ENCODE data around the gene ZNF521. TPM values are rescaled to one million over a fixed set of nuclear protein-coding genes. Genes with fewer than 3 reads are reported as not detected.

Gene ZNF521
- total RNA-seq, 2 experiments from 2014 or later, result not detected

- Mint-ChIP-seq H3K36me3 (no peaks in the 10 kb centered on the region), H3K9me3 (no peaks in the 10 kb centered on the region), H3K4me1 (no peaks in the 10 kb centered on the region), H3K27me3 (no peaks in the 10 kb centered on the region), H3K4me3 (no peak overlapping the region), H3K27ac (no peak overlapping the region)
- DNase-seq, result no peak
Measured at GRCh38 chr18:25074925-25075324, 277.0 kb downstream of the ZNF521 start.

GRCh38 chr18:25072205-25072604, 279.8 kb downstream of the ZNF521 start:
- DNase-seq, result no peak
- Mint-ChIP-seq H3K4me1 (no peaks in the 10 kb centered on the region), H3K27me3 (no peaks in the 10 kb centered on the region), H3K27ac (no peak overlapping the region), H3K4me3 (no peak overlapping the region), H3K36me3 (no peaks in the 10 kb centered on the region), H3K9me3 (no peaks in the 10 kb centered on the region)

- H3K4me3 Mint-ChIP-seq, result no peak overlapping the region
- no peaks in the 10 kb centered on the region for H3K9me3 Mint-ChIP-seq
- H3K27ac Mint-ChIP-seq, result no peak overlapping the region
- DNase-seq, result no peak
- no peaks in the 10 kb centered on the region for H3K27me3 Mint-ChIP-seq
- no peaks in the 10 kb centered on the region for H3K4me1 Mint-ChIP-seq
- no peaks in the 10 kb centered on the region for H3K36me3 Mint-ChIP-seq
Measured at GRCh38 chr18:25067275-25068025, 284.5 kb downstream of the ZNF521 start.

GRCh38 chr18:25066516-25066915, 285.4 kb downstream of the ZNF521 start:
- Mint-ChIP-seq H3K9me3 (no peaks in the 10 kb centered on the region), H3K36me3 (no peaks in the 10 kb centered on the region), H3K4me1 (no peaks in the 10 kb centered on the region), H3K4me3 (no peak overlapping the region), H3K27me3 (no peaks in the 10 kb centered on the region), H3K27ac (no peak overlapping the region)
- no peak for DNase-seq

GRCh38 chr18:25062720-25063119, 289.2 kb downstream of the ZNF521 start:
- no peak for DNase-seq
- Mint-ChIP-seq H3K27me3 (no peaks in the 10 kb centered on the region), H3K36me3 (no peaks in the 10 kb centered on the region), H3K27ac (no peak overlapping the region), H3K4me3 (no peak overlapping the region), H3K9me3 (no peaks in the 10 kb centered on the region), H3K4me1 (no peaks in the 10 kb centered on the region)

GRCh38 chr18:25061395-25061794, 290.6 kb downstream of the ZNF521 start:
- no peaks in the 10 kb centered on the region for H3K9me3 Mint-ChIP-seq
- no peaks in the 10 kb centered on the region for H3K36me3 Mint-ChIP-seq
- DNase-seq, result no peak
- H3K27me3 Mint-ChIP-seq, result no peaks in the 10 kb centered on the region
- no peak overlapping the region for H3K27ac Mint-ChIP-seq
- H3K4me1 Mint-ChIP-seq, result no peaks in the 10 kb centered on the region
- H3K4me3 Mint-ChIP-seq, result no peak overlapping the region

GRCh38 chr18:25058521-25058920, 293.4 kb downstream of the ZNF521 start:
- H3K4me3 Mint-ChIP-seq, result no peak overlapping the region
- no peaks in the 10 kb centered on the region for H3K9me3 Mint-ChIP-seq
- no peaks in the 10 kb centered on the region for H3K4me1 Mint-ChIP-seq
- no peak overlapping the region for H3K27ac Mint-ChIP-seq
- H3K36me3 Mint-ChIP-seq, result no peaks in the 10 kb centered on the region
- DNase-seq, result no peak
- no peaks in the 10 kb centered on the region for H3K27me3 Mint-ChIP-seq

GRCh38 chr18:25057491-25058050, 294.4 kb downstream of the ZNF521 start:
- DNase-seq, result no peak
- Mint-ChIP-seq H3K27ac (no peak overlapping the region), H3K4me3 (no peak overlapping the region), H3K9me3 (no peaks in the 10 kb centered on the region), H3K27me3 (no peaks in the 10 kb centered on the region), H3K4me1 (no peaks in the 10 kb centered on the region), H3K36me3 (no peaks in the 10 kb centered on the region)

GRCh38 chr18:25056429-25056828, 295.5 kb downstream of the ZNF521 start:
- Mint-ChIP-seq H3K36me3 (no peaks in the 10 kb centered on the region), H3K9me3 (no peaks in the 10 kb centered on the region), H3K4me1 (no peaks in the 10 kb centered on the region), H3K4me3 (no peak overlapping the region), H3K27ac (no peak overlapping the region), H3K27me3 (no peaks in the 10 kb centered on the region)
- no peak for DNase-seq

- DNase-seq, result no peak
- Mint-ChIP-seq H3K4me1 (no peaks in the 10 kb centered on the region), H3K27ac (no peak overlapping the region), H3K4me3 (no peak overlapping the region), H3K36me3 (no peaks in the 10 kb centered on the region), H3K27me3 (no peaks in the 10 kb centered on the region), H3K9me3 (no peaks in the 10 kb centered on the region)
Measured at GRCh38 chr18:25055076-25055475, 296.9 kb downstream of the ZNF521 start.

- no peaks in the 10 kb centered on the region for H3K27me3 Mint-ChIP-seq
- DNase-seq, result no peak
- no peaks in the 10 kb centered on the region for H3K36me3 Mint-ChIP-seq
- H3K4me3 Mint-ChIP-seq, result no peak overlapping the region
- H3K9me3 Mint-ChIP-seq, result no peaks in the 10 kb centered on the region
- no peaks in the 10 kb centered on the region for H3K4me1 Mint-ChIP-seq
- no peak overlapping the region for H3K27ac Mint-ChIP-seq
Measured at GRCh38 chr18:25053466-25053865, 298.5 kb downstream of the ZNF521 start.

- Mint-ChIP-seq H3K27me3 (no peaks in the 10 kb centered on the region), H3K27ac (no peak overlapping the region), H3K4me1 (no peaks in the 10 kb centered on the region), H3K36me3 (no peaks in the 10 kb centered on the region), H3K9me3 (no peaks in the 10 kb centered on the region), H3K4me3 (no peak overlapping the region)
- DNase-seq, result no peak
Measured at GRCh38 chr18:25052511-25052921, 299.4 kb downstream of the ZNF521 start.

GRCh38 chr18:25050605-25051004, 301.4 kb downstream of the ZNF521 start:
- no peak overlapping the region for H3K27ac Mint-ChIP-seq
- no peaks in the 10 kb centered on the region for H3K9me3 Mint-ChIP-seq
- no peak overlapping the region for H3K4me3 Mint-ChIP-seq
- H3K4me1 Mint-ChIP-seq, result no peaks in the 10 kb centered on the region
- DNase-seq, result no peak
- H3K36me3 Mint-ChIP-seq, result no peaks in the 10 kb centered on the region
- H3K27me3 Mint-ChIP-seq, result no peaks in the 10 kb centered on the region

GRCh38 chr18:25047983-25048382, 304.0 kb downstream of the ZNF521 start:
- H3K36me3 Mint-ChIP-seq, result no peaks in the 10 kb centered on the region
- H3K27ac Mint-ChIP-seq, result no peak overlapping the region
- DNase-seq, result no peak
- no peaks in the 10 kb centered on the region for H3K27me3 Mint-ChIP-seq
- H3K4me3 Mint-ChIP-seq, result no peak overlapping the region
- H3K9me3 Mint-ChIP-seq, result no peaks in the 10 kb centered on the region
- H3K4me1 Mint-ChIP-seq, result no peaks in the 10 kb centered on the region

- no peaks in the 10 kb centered on the region for H3K27me3 Mint-ChIP-seq
- no peak overlapping the region for H3K4me3 Mint-ChIP-seq
- H3K9me3 Mint-ChIP-seq, result no peaks in the 10 kb centered on the region
- DNase-seq, result no peak
- H3K4me1 Mint-ChIP-seq, result no peaks in the 10 kb centered on the region
- H3K36me3 Mint-ChIP-seq, result no peaks in the 10 kb centered on the region
- H3K27ac Mint-ChIP-seq, result no peak overlapping the region
Measured at GRCh38 chr18:25047421-25047820, 304.5 kb downstream of the ZNF521 start.

- Mint-ChIP-seq H3K36me3 (no peaks in the 10 kb centered on the region), H3K9me3 (no peaks in the 10 kb centered on the region), H3K4me1 (no peaks in the 10 kb centered on the region), H3K27ac (no peak overlapping the region), H3K4me3 (no peak overlapping the region), H3K27me3 (no peaks in the 10 kb centered on the region)
- no peak for DNase-seq
Measured at GRCh38 chr18:25044694-25045093, 307.3 kb downstream of the ZNF521 start.
